Neutrophil (primary cell): Measurements from ENCODE around the gene DUOXA2.
"Not testable (repeated sequence)": the region's sequence is repeated elsewhere in the genome, so short reads cannot be mapped to it uniquely, and the experiment has no call there.

Experiments used
- H3K27ac ChIP-seq: fragments of 200-600 bp; sonication (generic); 2 replicates; pipeline ENCODE4 v1.5.1; 2016; ENCODE audit warnings: mild to moderate bottlenecking, moderate library complexity
- H3K27me3 ChIP-seq: fragments of 200-600 bp; sonication (generic); 2 replicates; pipeline ENCODE4 v1.6.0; 2016; ENCODE audit warnings: mild to moderate bottlenecking
- H3K36me3 ChIP-seq: fragments of 200-600 bp; sonication (generic); 2 replicates; pipeline ENCODE4 v1.5.1; 2017
- H3K4me1 ChIP-seq, 2 experiments: fragments of 200-600 bp in 1 of 2; sonication (generic) in 1 of 2; 1 replicate in 1 of 2; 2 replicates in 1 of 2; pipeline versions ENCODE4 v1.5.1 to v1.6.1; 2013 to 2016; ENCODE audit warnings: low read depth in 1 of 2, low read length in 1 of 2, mild to moderate bottlenecking in 1 of 2, moderate library complexity in 1 of 2; ENCODE audit not compliant: control insufficient read depth in 1 of 2, insufficient read depth in 1 of 2
- H3K4me3 ChIP-seq, 2 experiments: fragments of 200-600 bp in 1 of 2; sonication (generic) in 1 of 2; 1 replicate in 1 of 2; 2 replicates in 1 of 2; pipeline ENCODE4 v1.5.1; 2013 to 2016; ENCODE audit warnings: low read depth in 1 of 2, low read length in 1 of 2, mild to moderate bottlenecking in 1 of 2, moderate library complexity in 1 of 2
- H3K9me3 ChIP-seq: fragments of 200-600 bp; sonication (generic); 2 replicates; pipeline ENCODE4 v1.5.1; 2016
- TF ChIP-seq, protein P1 (sequence below): fragments of 200-600 bp; sonication (generic); IDR thresholded peaks from 2 replicates; pipeline ENCODE4 v1.5.1; 2016; ENCODE audit warnings: antibody characterized with exemption

The DUOXA2 gene

DNA sequence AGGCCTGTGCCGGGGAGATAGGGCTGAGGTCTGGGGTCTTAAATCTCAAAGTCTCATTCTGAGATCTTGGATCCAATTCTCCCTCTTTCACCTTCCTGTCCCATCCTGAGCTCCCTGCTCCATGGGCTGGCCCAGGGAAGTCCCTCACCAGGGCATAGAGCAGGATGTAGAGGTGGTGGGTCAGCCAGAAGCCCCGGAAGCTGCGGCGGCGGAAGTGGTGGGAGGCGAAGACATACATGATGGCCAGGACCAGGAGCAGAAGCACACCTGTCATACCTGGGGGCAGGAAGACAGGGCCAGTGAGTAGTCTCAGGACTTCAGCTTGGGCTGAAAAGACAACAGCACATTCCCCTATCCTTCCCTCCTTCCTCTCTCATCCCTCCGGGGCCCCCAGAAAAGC, 16.7 kb upstream of the DUOXA2 start:
- Histone ChIP-seq H3K27ac (no peak overlapping the region), H3K27me3 (no peaks in the 10 kb centered on the region), H3K4me3 (no peak overlapping the region), H3K4me1 (no peaks in the 10 kb centered on the region), H3K36me3 (no peaks in the 10 kb centered on the region), H3K9me3 (no peaks in the 10 kb centered on the region)
- TF ChIP-seq, protein P1, sequence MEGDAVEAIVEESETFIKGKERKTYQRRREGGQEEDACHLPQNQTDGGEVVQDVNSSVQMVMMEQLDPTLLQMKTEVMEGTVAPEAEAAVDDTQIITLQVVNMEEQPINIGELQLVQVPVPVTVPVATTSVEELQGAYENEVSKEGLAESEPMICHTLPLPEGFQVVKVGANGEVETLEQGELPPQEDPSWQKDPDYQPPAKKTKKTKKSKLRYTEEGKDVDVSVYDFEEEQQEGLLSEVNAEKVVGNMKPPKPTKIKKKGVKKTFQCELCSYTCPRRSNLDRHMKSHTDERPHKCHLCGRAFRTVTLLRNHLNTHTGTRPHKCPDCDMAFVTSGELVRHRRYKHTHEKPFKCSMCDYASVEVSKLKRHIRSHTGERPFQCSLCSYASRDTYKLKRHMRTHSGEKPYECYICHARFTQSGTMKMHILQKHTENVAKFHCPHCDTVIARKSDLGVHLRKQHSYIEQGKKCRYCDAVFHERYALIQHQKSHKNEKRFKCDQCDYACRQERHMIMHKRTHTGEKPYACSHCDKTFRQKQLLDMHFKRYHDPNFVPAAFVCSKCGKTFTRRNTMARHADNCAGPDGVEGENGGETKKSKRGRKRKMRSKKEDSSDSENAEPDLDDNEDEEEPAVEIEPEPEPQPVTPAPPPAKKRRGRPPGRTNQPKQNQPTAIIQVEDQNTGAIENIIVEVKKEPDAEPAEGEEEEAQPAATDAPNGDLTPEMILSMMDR, result no peak

DNA sequence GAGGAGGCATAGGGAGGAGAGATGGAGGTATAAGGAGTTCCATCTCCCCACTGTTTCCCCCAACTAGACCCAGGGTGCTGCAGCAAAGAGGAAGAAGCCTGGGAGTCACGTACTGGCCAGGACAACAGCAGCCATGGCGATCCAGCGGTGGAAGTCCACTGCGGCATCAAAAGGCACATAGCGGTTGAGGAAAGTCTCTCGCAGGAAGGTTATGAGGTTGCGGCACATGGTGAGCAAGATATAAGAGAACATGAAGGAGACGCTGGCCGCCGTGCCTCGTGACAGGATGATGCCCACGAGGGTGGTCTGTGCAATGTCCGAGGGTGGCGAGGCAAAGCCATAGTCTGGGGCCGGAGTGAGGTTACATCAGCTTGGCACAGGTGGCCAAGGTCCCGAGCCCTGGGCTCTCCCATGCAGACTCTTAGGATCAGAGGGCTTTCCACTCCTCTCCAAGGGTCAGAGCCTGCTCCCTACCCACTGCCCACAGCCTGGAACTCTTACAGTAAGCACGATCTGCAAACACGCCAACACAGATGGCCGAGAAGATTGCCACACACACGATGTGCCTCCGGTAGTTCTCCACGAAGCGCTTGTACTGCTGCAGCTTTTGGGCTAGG, 14.5 kb upstream of the DUOXA2 start:
- Histone ChIP-seq H3K4me1 (no peaks in the 10 kb centered on the region), H3K4me3 (no peak overlapping the region), H3K36me3 (no peaks in the 10 kb centered on the region), H3K9me3 (no peaks in the 10 kb centered on the region), H3K27me3 (no peaks in the 10 kb centered on the region), H3K27ac (no peak overlapping the region)
- TF ChIP-seq, protein P1, result no peak

DNA sequence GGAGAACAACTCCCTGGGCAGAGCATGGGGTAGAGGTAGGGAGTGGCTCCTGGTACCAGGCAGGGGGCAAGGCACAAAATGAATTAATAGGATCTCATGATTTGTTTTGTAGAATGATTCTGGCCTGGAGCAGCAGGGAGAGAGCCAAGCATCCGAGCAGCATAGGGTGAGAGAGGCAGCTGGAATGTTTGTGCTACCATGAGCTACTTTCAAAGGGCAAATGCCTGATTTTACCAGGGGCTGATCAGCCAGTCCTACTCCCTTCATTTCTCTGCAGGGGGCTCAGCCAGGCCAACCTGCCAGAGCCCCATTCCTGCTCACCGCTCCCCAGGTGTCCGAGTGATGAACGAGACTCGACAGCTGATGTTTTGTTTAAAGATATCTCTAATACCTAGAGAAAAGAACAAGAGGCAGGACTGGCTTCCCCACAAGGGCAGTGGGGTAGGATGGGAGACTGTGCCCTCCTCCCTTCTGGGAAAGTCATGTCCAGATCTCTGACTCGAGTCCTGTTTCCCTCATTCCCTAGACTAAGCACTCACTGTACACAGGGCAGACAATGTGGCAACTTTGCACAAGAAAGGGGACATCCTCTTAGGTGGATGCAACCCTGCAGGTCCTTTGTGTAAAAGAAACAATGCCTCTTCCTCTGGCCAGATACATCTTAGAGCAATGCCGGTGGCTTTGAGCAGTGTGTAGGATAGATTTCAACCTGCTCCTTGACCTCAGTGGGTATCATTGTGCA, 13.1 kb upstream of the DUOXA2 start:
- H3K9me3 ChIP-seq, result no peaks in the 10 kb centered on the region
- no peaks in the 10 kb centered on the region for H3K36me3 ChIP-seq
- TF ChIP-seq, protein P1, result no peak
- peaks cover 10% of the 10 kb centered on the region for H3K27me3 ChIP-seq
- H3K4me3 ChIP-seq, result no peak overlapping the region
- H3K27ac ChIP-seq, result no peak overlapping the region
- H3K4me1 ChIP-seq, result no peaks in the 10 kb centered on the region

DNA sequence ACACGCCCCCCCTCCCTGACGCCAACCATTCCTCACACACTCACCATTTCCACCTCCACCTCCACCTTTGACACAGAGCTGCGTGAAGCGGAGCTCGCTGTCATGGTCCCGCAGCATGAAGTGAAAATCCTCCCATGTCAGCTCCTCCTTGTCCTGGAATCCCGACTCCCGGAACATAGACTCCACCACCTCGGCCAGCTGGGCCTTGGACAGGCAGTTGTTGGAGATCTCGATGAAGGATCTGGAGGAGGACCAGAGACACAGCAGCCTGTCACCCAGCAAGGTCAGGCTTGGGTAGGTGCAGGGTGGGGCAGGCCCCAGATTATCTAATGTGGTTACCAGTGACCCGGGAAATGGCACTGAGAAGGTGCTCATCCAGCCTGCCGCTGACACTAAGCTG, 12.4 kb upstream of the DUOXA2 start:
- no peaks in the 10 kb centered on the region for H3K36me3 ChIP-seq
- no peak overlapping the region for H3K4me3 ChIP-seq
- H3K27ac ChIP-seq, result no peak overlapping the region
- H3K27me3 ChIP-seq, result peaks cover 16% of the 10 kb centered on the region
- no peaks in the 10 kb centered on the region for H3K9me3 ChIP-seq
- TF ChIP-seq, protein P1, result no peak
- H3K4me1 ChIP-seq, result no peaks in the 10 kb centered on the region

DNA sequence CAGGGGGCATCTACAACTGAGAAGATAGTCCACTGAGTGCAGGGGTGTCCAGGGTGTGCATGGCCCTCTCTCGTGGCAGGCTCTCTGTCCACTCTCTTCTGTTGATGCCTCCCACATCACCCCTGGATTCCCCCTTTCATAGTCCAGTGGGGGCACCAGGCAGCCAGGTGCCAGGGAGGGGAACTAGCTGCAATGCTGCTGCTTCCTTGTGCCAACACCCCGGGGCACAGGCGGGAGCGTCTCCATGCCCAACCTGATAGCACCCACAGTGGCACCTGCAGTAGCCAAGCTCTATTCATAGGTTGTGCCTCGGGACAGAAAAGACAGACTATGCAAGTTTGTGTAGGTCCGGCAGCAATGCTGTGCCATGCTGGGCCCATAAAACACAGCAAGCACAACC, 11.9 kb upstream of the DUOXA2 start:
- Histone ChIP-seq H3K27me3 (peaks cover 21% of the 10 kb centered on the region), H3K27ac (no peak overlapping the region), H3K36me3 (no peaks in the 10 kb centered on the region), H3K4me1 (no peaks in the 10 kb centered on the region), H3K4me3 (no peak overlapping the region), H3K9me3 (no peaks in the 10 kb centered on the region)
- TF ChIP-seq, protein P1, result no peak

DNA sequence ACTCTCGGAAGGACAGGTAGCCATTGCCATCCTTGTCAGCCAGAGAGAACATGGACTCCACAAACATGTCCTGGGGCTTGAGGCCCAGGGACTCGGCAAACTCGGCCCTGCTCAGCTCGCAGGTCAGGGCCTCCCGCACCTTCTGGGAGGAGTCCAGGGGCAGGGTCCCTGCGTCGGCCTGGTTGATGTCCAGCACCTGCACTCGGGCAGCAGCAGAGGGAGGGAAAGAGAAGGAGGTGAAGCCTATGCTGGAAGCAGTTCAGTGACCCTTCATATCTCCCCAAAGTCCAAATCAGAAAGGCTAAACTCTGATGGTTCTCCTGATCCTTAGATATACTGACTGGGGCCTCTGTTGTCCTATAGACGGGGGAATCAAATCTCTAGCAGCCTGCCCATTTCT, 10.0 kb upstream of the DUOXA2 start:
- H3K4me1 ChIP-seq, H3K36me3 ChIP-seq, H3K9me3 ChIP-seq, H3K4me3 ChIP-seq, H3K27ac ChIP-seq: not testable (repeated sequence)
- H3K27me3 ChIP-seq, result peaks cover 37% of the 10 kb centered on the region
